GM10248 (cell line): ENCODE measurements around the gene SLC27A2.

Experiments used
- CTCF ChIA-PET: fragments of 300-600 bp; sonication (Branson Sonifier 250); formaldehyde crosslinking; extraction: SDS; loops from one replicate; lab custom pipeline; 2021; ENCODE audit warnings: antibody characterized with exemption; lab: Yijun Ruan, JAX
- POLR2A ChIA-PET: fragments of 350-650 bp; sonication (Branson Sonifier 250); formaldehyde crosslinking; extraction: SDS; loops from one replicate; lab custom pipeline; 2020; ENCODE audit warnings: antibody characterized with exemption; lab: Yijun Ruan, JAX
- DNase-seq: peaks from one replicate; pipeline ENCODE4 v3.0.0; 2012; ENCODE audit errors: extremely low spot score
- TF ChIP-seq, protein P1 (sequence below): IDR thresholded peaks from 2 replicates; pipeline ENCODE4 v1.5.1; 2012; ENCODE audit warnings: mild to moderate bottlenecking, low read depth; ENCODE audit errors: extremely low read depth, missing control alignments, control extremely low read depth

Gene SLC27A2

GRCh38 chr15:50257332-50257731 is 75.3 kb downstream of the SLC27A2 start:
- no peak for DNase-seq
- TF ChIP-seq, protein P1, sequence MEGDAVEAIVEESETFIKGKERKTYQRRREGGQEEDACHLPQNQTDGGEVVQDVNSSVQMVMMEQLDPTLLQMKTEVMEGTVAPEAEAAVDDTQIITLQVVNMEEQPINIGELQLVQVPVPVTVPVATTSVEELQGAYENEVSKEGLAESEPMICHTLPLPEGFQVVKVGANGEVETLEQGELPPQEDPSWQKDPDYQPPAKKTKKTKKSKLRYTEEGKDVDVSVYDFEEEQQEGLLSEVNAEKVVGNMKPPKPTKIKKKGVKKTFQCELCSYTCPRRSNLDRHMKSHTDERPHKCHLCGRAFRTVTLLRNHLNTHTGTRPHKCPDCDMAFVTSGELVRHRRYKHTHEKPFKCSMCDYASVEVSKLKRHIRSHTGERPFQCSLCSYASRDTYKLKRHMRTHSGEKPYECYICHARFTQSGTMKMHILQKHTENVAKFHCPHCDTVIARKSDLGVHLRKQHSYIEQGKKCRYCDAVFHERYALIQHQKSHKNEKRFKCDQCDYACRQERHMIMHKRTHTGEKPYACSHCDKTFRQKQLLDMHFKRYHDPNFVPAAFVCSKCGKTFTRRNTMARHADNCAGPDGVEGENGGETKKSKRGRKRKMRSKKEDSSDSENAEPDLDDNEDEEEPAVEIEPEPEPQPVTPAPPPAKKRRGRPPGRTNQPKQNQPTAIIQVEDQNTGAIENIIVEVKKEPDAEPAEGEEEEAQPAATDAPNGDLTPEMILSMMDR, result no peak
- ChIA-PET POLR2A (no interaction called here), CTCF (interaction anchor here (1.0 kb wide), 1 partner anchor 9 kb away, joined by 3 read pairs; no protein-coding TSS in a partner anchor)

- TF ChIP-seq, protein P1, result no peak
- ChIA-PET CTCF (interaction anchor here (1.0 kb wide), 1 partner anchor 9 kb away, joined by 3 read pairs; no protein-coding TSS in a partner anchor), POLR2A (no interaction called here)
- DNase-seq, result no peak
Measured at GRCh38 chr15:50257924-50258323, 75.9 kb downstream of the SLC27A2 start.

DNA sequence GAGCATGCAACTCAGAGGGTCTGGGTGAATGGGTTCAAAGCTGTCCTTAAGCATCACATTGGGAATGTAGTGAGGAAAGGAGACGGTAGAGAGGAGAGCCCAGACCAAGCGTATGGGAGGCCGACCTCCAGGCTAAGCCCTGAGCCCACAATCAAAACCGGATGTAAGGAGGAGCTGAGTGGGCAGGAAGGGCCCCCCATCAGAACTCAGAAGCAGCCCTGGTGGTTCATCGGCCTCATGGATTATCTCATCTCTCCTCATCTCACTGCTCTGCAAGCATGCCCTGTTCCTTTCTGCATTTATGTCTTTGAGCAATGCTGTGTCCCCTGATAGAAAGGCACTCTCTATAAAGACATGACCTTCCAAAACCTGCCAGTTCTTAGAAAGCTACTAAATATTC is 77.3 kb downstream of the SLC27A2 start:
- no peak for DNase-seq
- POLR2A ChIA-PET, result no interaction called here
- CTCF ChIA-PET, result interaction anchor here (1.1 to 1.3 kb wide), 2 partner anchors 47 to 57 kb away, joined by 3 read pairs; no protein-coding TSS in a partner anchor

GRCh38 chr15:50260969-50261496 is 79.0 kb downstream of the SLC27A2 start:
- DNase-seq, result peak; percentile 48
- CTCF ChIA-PET, result interaction anchor here (0.8 to 2.2 kb wide), 3 partner anchors 10 to 55 kb away, joined by 3 to 8 read pairs (median 3); no protein-coding TSS in a partner anchor
- TF ChIP-seq, protein P1, result no peak
- POLR2A ChIA-PET, result interaction anchor here (0.6 to 1.1 kb wide), 2 partner anchors 11 to 343 kb away, joined by 3 to 10 read pairs; no protein-coding TSS in a partner anchor

More for the DNA sequence above, 77.3 kb downstream of the SLC27A2 start:
- TF ChIP-seq, protein P1, result no peak

GRCh38 chr15:50261981-50262380 is 80.0 kb downstream of the SLC27A2 start:
- ChIA-PET POLR2A (interaction anchor here (0.7 kb wide), 1 partner anchor 101 kb away, joined by 7 read pairs; no protein-coding TSS in a partner anchor), CTCF (interaction anchor here (0.9 to 2.2 kb wide), 3 partner anchors 9 to 32 kb away, joined by 3 to 8 read pairs (median 3); no protein-coding TSS in a partner anchor)
- no peak for DNase-seq
- TF ChIP-seq, protein P1, result no peak

- TF ChIP-seq, protein P1, result no peak
- POLR2A ChIA-PET, result no interaction called here
- CTCF ChIA-PET, result interaction anchor here (0.9 to 2.2 kb wide), 3 partner anchors 8 to 31 kb away, joined by 3 to 8 read pairs (median 3); no protein-coding TSS in a partner anchor
- no peak for DNase-seq
Measured at GRCh38 chr15:50262533-50262932, 80.5 kb downstream of the SLC27A2 start.
